A204.1 (cell line): ENCODE measurements around the gene SLC24A1.

Experiments used
- FAIRE-seq: peaks from 2 replicates; lab custom pipeline; 2012; peaks lifted over from hg19 to GRCh38; lab: Jason Lieb, UNC

Gene SLC24A1

GRCh38 chr15:65619626-65620290 is 2.0 kb upstream of the SLC24A1 start:
- FAIRE-seq = no peak

- FAIRE-seq = no peak
Measured at GRCh38 chr15:65620833-65621232, 905 bp upstream of the SLC24A1 start.

- FAIRE-seq = no peak
Measured at GRCh38 chr15:65623103-65623502, 1.4 kb downstream of the SLC24A1 start.

- no peak for FAIRE-seq
Measured at GRCh38 chr15:65626856-65627255, 5.1 kb downstream of the SLC24A1 start.

GRCh38 chr15:65629548-65629947 is 7.8 kb downstream of the SLC24A1 start:
- no peak for FAIRE-seq

- FAIRE-seq = no peak
Measured at GRCh38 chr15:65630760-65631159, 9.0 kb downstream of the SLC24A1 start.

- no peak for FAIRE-seq
Measured at GRCh38 chr15:65631503-65631902, 9.8 kb downstream of the SLC24A1 start.

- no peak for FAIRE-seq
Measured at GRCh38 chr15:65632780-65633375, 11.1 kb downstream of the SLC24A1 start.

- no peak for FAIRE-seq
Measured at GRCh38 chr15:65633752-65634151, 12.0 kb downstream of the SLC24A1 start.

GRCh38 chr15:65634356-65634755 is 12.6 kb downstream of the SLC24A1 start:
- FAIRE-seq = no peak

GRCh38 chr15:65638109-65638508 is 16.4 kb downstream of the SLC24A1 start:
- FAIRE-seq = no peak

- peak; percentile 90 for FAIRE-seq
Measured at GRCh38 chr15:65638681-65639089, 16.9 kb downstream of the SLC24A1 start.

GRCh38 chr15:65639509-65639908 is 17.8 kb downstream of the SLC24A1 start:
- FAIRE-seq = no peak

GRCh38 chr15:65641768-65642475 is 20.2 kb downstream of the SLC24A1 start:
- no peak for FAIRE-seq

- no peak for FAIRE-seq
Measured at GRCh38 chr15:65642594-65642993, 20.9 kb downstream of the SLC24A1 start.

GRCh38 chr15:65644282-65644681 is 22.5 kb downstream of the SLC24A1 start:
- no peak for FAIRE-seq

GRCh38 chr15:65645392-65645791 is 23.7 kb downstream of the SLC24A1 start:
- FAIRE-seq = no peak

GRCh38 chr15:65646486-65646885 is 24.7 kb downstream of the SLC24A1 start:
- FAIRE-seq = no peak

- FAIRE-seq = no peak
Measured at GRCh38 chr15:65650312-65651041, 28.7 kb downstream of the SLC24A1 start.

GRCh38 chr15:65651042-65651322 is 29.2 kb downstream of the SLC24A1 start:
- no peak for FAIRE-seq

GRCh38 chr15:65651831-65652749 is 30.4 kb downstream of the SLC24A1 start:
- no peak for FAIRE-seq

- no peak for FAIRE-seq
Measured at GRCh38 chr15:65653341-65653740, 31.6 kb downstream of the SLC24A1 start.
